Measurements from ENCODE around the gene CPTP. TPM values are rescaled to one million over a fixed set of nuclear protein-coding genes. Genes with fewer than 3 reads are reported as not detected.

Gene CPTP
- total and polyA plus RNA-seq, 2 of the 13 experiments (the other 11 are each of a cell fraction or from before 2014, with no cell fraction given), result 5.5 to 9.3 TPM

DNA sequence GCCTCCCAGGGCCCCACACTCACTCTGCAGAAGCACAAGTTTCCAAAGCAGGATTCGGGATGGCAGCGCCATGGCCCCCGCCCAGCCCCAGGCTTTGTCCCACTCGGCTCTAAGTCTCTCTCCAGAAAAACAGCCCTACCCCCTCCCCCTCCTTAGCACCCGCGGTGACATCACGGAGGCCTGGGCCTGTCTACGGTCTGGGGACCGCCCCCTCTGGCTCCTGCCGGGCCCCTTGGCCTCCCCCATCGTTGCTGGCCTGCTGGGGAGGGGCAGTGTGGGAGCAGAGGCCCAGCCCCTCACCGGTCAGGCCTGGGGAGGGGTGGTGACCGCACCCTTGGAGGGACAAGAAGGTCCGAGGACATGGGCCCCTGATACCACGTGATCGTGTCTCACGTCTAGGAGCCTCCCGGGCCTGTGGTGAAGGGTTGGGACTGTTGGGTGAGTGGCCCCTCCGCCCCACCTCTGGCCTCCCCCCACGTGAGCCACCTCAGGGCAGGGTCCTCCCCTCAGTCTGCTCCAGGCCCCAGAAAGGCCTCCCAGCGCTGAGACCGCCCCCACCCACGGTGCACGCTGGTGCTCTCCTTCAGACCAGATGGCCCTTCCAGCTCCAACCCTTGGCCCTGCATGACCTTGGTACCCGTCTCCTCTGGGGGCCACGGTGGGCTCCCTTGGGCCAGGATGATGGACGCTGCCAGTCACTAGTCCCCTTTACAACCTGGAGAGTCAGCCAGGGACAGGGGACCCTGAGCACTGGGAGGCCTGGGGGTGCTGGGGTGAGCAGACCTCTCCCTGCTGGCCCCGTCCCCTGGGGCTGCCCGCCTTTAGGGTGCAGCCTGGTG is 34.0 kb downstream of the CPTP start, which contains the start of gene MXRA8 (continued):
- TF ChIP-seq, protein P1, sequence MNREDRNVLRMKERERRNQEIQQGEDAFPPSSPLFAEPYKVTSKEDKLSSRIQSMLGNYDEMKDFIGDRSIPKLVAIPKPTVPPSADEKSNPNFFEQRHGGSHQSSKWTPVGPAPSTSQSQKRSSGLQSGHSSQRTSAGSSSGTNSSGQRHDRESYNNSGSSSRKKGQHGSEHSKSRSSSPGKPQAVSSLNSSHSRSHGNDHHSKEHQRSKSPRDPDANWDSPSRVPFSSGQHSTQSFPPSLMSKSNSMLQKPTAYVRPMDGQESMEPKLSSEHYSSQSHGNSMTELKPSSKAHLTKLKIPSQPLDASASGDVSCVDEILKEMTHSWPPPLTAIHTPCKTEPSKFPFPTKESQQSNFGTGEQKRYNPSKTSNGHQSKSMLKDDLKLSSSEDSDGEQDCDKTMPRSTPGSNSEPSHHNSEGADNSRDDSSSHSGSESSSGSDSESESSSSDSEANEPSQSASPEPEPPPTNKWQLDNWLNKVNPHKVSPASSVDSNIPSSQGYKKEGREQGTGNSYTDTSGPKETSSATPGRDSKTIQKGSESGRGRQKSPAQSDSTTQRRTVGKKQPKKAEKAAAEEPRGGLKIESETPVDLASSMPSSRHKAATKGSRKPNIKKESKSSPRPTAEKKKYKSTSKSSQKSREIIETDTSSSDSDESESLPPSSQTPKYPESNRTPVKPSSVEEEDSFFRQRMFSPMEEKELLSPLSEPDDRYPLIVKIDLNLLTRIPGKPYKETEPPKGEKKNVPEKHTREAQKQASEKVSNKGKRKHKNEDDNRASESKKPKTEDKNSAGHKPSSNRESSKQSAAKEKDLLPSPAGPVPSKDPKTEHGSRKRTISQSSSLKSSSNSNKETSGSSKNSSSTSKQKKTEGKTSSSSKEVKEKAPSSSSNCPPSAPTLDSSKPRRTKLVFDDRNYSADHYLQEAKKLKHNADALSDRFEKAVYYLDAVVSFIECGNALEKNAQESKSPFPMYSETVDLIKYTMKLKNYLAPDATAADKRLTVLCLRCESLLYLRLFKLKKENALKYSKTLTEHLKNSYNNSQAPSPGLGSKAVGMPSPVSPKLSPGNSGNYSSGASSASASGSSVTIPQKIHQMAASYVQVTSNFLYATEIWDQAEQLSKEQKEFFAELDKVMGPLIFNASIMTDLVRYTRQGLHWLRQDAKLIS (CRISPR knock-in tag; IDR thresholded peaks at IDR 0.05), result no peak; the same call in 1 of the 2 replicates
- TF ChIP-seq NFE2L1 (CRISPR knock-in tag; IDR thresholded peaks at IDR 0.05; ENCODE audit: borderline replicate concordance) (no peak), EED (CRISPR knock-in tag; IDR thresholded peaks at IDR 0.05) (no peak), FOXA1 (IDR thresholded peaks at IDR 0.05) (no peak), FOXA1 (CRISPR knock-in tag; IDR thresholded peaks at IDR 0.05) (no peak), FOXC1 (CRISPR knock-in tag; IDR thresholded peaks at IDR 0.05; ENCODE audit: borderline replicate concordance) (peak; percentile 47; the same call in 1 of the 2 replicates), BORCS8-MEF2B (CRISPR knock-in tag; IDR thresholded peaks at IDR 0.05) (peak; percentile 60; the same call in 1 of the 2 replicates), YEATS4 (CRISPR knock-in tag; IDR thresholded peaks at IDR 0.05; ENCODE audit: borderline replicate concordance) (no peak; the same call in 1 of the 2 replicates), ZNF496 (CRISPR knock-in tag; IDR thresholded peaks at IDR 0.05; ENCODE audit: insufficient replicate concordance) (no peak), ZNF883 (CRISPR knock-in tag; IDR thresholded peaks at IDR 0.05; ENCODE audit: not compliant biosample characterization) (no peak), ZNF589 (CRISPR knock-in tag; conservative IDR thresholded peaks at IDR 0.05) (no peak), GZF1 (CRISPR knock-in tag; IDR thresholded peaks at IDR 0.05) (0 out of 2 replicates have a peak, but pooled peaks have one; percentile 54), ZSCAN30 (CRISPR knock-in tag; IDR thresholded peaks at IDR 0.05) (no peak), ZFP36L1 (CRISPR knock-in tag; IDR thresholded peaks at IDR 0.05) (no peak; the same call in 1 of the 2 replicates)
- TF ChIP-seq, protein P2, sequence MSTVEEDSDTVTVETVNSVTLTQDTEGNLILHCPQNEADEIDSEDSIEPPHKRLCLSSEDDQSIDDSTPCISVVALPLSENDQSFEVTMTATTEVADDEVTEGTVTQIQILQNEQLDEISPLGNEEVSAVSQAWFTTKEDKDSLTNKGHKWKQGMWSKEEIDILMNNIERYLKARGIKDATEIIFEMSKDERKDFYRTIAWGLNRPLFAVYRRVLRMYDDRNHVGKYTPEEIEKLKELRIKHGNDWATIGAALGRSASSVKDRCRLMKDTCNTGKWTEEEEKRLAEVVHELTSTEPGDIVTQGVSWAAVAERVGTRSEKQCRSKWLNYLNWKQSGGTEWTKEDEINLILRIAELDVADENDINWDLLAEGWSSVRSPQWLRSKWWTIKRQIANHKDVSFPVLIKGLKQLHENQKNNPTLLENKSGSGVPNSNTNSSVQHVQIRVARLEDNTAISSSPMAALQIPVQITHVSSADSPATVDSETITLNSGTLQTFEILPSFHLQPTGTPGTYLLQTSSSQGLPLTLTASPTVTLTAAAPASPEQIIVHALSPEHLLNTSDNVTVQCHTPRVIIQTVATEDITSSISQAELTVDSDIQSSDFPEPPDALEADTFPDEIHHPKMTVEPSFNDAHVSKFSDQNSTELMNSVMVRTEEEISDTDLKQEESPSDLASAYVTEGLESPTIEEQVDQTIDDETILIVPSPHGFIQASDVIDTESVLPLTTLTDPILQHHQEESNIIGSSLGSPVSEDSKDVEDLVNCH (CRISPR knock-in tag; IDR thresholded peaks at IDR 0.05), result no peak
- TF ChIP-seq, protein P3, sequence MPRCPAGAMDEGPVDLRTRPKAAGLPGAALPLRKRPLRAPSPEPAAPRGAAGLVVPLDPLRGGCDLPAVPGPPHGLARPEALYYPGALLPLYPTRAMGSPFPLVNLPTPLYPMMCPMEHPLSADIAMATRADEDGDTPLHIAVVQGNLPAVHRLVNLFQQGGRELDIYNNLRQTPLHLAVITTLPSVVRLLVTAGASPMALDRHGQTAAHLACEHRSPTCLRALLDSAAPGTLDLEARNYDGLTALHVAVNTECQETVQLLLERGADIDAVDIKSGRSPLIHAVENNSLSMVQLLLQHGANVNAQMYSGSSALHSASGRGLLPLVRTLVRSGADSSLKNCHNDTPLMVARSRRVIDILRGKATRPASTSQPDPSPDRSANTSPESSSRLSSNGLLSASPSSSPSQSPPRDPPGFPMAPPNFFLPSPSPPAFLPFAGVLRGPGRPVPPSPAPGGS (CRISPR knock-in tag; IDR thresholded peaks at IDR 0.05), result no peak
- TF ChIP-seq, protein P4, sequence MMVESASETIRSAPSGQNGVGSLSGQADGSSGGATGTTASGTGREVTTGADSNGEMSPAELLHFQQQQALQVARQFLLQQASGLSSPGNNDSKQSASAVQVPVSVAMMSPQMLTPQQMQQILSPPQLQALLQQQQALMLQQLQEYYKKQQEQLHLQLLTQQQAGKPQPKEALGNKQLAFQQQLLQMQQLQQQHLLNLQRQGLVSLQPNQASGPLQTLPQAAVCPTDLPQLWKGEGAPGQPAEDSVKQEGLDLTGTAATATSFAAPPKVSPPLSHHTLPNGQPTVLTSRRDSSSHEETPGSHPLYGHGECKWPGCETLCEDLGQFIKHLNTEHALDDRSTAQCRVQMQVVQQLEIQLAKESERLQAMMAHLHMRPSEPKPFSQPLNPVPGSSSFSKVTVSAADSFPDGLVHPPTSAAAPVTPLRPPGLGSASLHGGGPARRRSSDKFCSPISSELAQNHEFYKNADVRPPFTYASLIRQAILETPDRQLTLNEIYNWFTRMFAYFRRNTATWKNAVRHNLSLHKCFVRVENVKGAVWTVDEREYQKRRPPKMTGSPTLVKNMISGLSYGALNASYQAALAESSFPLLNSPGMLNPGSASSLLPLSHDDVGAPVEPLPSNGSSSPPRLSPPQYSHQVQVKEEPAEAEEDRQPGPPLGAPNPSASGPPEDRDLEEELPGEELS (CRISPR knock-in tag; IDR thresholded peaks at IDR 0.05), result no peak
- TF ChIP-seq, protein P5, sequence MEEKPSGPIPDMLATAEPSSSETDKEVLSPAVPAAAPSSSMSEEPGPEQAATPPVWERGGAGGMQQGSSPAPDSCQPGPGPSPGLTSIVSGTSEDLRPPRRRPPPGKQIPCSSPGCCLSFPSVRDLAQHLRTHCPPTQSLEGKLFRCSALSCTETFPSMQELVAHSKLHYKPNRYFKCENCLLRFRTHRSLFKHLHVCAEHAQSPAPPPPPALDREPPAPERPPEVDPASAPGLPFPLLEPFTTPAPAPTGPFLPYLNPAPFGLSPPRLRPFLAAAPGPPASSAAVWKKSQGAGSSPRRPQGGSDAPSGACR (CRISPR knock-in tag; IDR thresholded peaks at IDR 0.05), result 0 out of 2 replicates have a peak, but pooled peaks have one; percentile 34
